ENCODE results near the gene C1orf141. TPM values are rescaled to one million over a fixed set of nuclear protein-coding genes. Genes with fewer than 3 reads are reported as not detected.
A peak's percentile ranks its signal among the peaks of the same experiment; 100 is the strongest.

C1orf141 gene
- total and polyA plus RNA-seq, 9 of the 15 experiments (the other 6 are each of a cell fraction or from before 2014, with no cell fraction given): not detected

- TF ChIP-seq MNT (conservative IDR thresholded peaks at IDR 0.05) (0 out of 4 replicates have a peak, but pooled peaks of 1 of the 2 experiments have one; percentile 31), SRSF7 (optimal IDR thresholded peaks at IDR 0.05; ENCODE audit: low read depth, low read length) (no peak), NR4A1 (CRISPR knock-in tag; IDR thresholded peaks at IDR 0.05) (no peak), NR4A1 (tag; IDR thresholded peaks at IDR 0.05) (no peak), ZNF395 (CRISPR knock-in tag; IDR thresholded peaks at IDR 0.05) (no peak), FOXP1 (CRISPR knock-in tag; IDR thresholded peaks at IDR 0.05) (no peak), CBX1 (IDR thresholded peaks at IDR 0.05; ENCODE audit: low read depth) (no peak), RAD21 (CRISPR knock-in tag; conservative IDR thresholded peaks at IDR 0.05 in 1 of 2, IDR thresholded peaks at IDR 0.05 in 1 of 2) (no peak)
Observed at GRCh38 chr1:67052741-67053534, 81.8 kb downstream of the C1orf141 start (continued).
